ENCODE results near the gene SLC9A1. TPM values are rescaled to one million over a fixed set of nuclear protein-coding genes. Genes with fewer than 3 reads are reported as not detected.

The SLC9A1 gene
- total and polyA plus RNA-seq, 10 of the 15 experiments (the other 5 are each of a cell fraction or from before 2014, with no cell fraction given): 0.87 to 21.4 (median 4.3) TPM

DNA sequence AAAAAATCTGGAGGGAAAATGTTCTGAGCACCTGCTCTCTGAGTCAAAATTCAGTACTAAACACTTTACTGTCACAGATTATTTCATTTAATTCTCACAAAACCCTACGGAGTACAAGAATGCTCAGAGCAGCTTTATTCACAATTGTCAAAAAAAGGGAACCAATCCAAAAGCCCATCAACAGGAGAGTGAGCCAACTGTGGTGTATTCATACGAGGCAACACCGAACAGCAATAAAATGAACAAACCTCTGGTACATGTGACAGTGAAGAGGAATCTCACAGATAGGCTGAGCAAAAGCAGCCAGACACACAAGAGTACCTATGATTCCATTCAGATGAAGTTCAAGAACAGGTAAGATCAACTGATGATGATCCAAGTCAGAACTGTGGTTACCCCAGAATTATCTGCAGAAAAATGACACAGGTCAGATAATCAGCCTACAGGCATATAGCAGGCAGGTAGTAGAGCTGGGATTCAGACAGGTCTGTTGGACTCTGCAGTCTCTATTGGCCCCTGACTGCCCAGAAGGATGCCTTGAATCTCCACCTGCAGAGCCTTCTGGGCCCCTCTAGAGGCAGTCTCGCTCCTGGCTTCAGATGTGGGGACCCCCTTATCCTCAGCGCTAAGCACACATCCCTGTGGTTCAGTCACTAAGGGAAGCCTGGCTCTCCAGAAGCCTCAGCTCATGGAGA, 19.2 kb downstream of the SLC9A1 start:
- ChIA-PET POLR2A (interaction anchor here (0.8 to 5.4 kb wide), 5 partner anchors 12 to 21 kb away, joined by 3 to 33 read pairs (median 4); partner anchors contain the start of gene SLC9A1), CTCF (interaction anchor here (0.9 to 4.0 kb wide), 6 partner anchors 13 to 148 kb away, joined by 3 to 18 read pairs (median 6); partner anchors contain the start of gene SLC9A1), SMC1A (ENCODE audit: uncharacterized antibody, unreplicated experiment) (interaction anchor here (0.5 to 2.6 kb wide), 10 partner anchors 10 to 1581 kb away, joined by 3 to 9 read pairs (median 4); no protein-coding TSS in a partner anchor), RAD21 (ENCODE audit: unreplicated experiment) (interaction anchor here (0.6 to 6.5 kb wide), 6 partner anchors 18 to 955 kb away, joined by 4 to 35 read pairs (median 6); partner anchors contain the start of gene SLC9A1)
- H3K27me3 ChIP-seq (replicated peaks in 1 of 2; ENCODE audit: control insufficient read depth in 2 of 2, insufficient read depth in 2 of 2, low read length in 1 of 2): no peaks in the 10 kb centered on the region
- in situ Hi-C loops (cut with MboI): no loop called here
- no peaks in the 10 kb centered on the region for H3K9me3 ChIP-seq (replicated peaks; ENCODE audit: control insufficient read depth, insufficient read depth, low read length)
- 0 out of 2 replicates have a peak, but pooled peaks have one; percentile 27 for TF ChIP-seq RAD21 (IDR thresholded peaks at IDR 0.05; ENCODE audit: insufficient read depth, low read depth, low read length)
- TF ChIP-seq DPF2 (IDR thresholded peaks at IDR 0.05): 0 out of 2 replicates have a peak, but pooled peaks have one; percentile 33
- no peak for TF ChIP-seq RB1 (IDR thresholded peaks at IDR 0.05; ENCODE audit: borderline replicate concordance)
- TF ChIP-seq, protein P1, sequence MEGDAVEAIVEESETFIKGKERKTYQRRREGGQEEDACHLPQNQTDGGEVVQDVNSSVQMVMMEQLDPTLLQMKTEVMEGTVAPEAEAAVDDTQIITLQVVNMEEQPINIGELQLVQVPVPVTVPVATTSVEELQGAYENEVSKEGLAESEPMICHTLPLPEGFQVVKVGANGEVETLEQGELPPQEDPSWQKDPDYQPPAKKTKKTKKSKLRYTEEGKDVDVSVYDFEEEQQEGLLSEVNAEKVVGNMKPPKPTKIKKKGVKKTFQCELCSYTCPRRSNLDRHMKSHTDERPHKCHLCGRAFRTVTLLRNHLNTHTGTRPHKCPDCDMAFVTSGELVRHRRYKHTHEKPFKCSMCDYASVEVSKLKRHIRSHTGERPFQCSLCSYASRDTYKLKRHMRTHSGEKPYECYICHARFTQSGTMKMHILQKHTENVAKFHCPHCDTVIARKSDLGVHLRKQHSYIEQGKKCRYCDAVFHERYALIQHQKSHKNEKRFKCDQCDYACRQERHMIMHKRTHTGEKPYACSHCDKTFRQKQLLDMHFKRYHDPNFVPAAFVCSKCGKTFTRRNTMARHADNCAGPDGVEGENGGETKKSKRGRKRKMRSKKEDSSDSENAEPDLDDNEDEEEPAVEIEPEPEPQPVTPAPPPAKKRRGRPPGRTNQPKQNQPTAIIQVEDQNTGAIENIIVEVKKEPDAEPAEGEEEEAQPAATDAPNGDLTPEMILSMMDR (IDR thresholded peaks at IDR 0.05 in 2 of 3, conservative IDR thresholded peaks at IDR 0.05 in 1 of 3; ENCODE audit: control insufficient read depth in 2 of 3, extremely low read depth in 1 of 3, insufficient read depth in 1 of 3, low read depth in 3 of 3, low read length in 3 of 3): peak in 2 of 3 experiments; percentile 10 to 37; a peak in 2 of 6 replicates
- TF ChIP-seq RBBP5 (conservative IDR thresholded peaks at IDR 0.05): no peak
- TF ChIP-seq, protein P2, sequence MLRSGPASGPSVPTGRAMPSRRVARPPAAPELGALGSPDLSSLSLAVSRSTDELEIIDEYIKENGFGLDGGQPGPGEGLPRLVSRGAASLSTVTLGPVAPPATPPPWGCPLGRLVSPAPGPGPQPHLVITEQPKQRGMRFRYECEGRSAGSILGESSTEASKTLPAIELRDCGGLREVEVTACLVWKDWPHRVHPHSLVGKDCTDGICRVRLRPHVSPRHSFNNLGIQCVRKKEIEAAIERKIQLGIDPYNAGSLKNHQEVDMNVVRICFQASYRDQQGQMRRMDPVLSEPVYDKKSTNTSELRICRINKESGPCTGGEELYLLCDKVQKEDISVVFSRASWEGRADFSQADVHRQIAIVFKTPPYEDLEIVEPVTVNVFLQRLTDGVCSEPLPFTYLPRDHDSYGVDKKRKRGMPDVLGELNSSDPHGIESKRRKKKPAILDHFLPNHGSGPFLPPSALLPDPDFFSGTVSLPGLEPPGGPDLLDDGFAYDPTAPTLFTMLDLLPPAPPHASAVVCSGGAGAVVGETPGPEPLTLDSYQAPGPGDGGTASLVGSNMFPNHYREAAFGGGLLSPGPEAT (IDR thresholded peaks at IDR 0.05; ENCODE audit: low read depth): no peak
- TF ChIP-seq, protein P3, sequence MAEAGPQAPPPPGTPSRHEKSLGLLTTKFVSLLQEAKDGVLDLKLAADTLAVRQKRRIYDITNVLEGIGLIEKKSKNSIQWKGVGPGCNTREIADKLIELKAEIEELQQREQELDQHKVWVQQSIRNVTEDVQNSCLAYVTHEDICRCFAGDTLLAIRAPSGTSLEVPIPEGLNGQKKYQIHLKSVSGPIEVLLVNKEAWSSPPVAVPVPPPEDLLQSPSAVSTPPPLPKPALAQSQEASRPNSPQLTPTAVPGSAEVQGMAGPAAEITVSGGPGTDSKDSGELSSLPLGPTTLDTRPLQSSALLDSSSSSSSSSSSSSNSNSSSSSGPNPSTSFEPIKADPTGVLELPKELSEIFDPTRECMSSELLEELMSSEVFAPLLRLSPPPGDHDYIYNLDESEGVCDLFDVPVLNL (IDR thresholded peaks at IDR 0.05; ENCODE audit: low read depth, low read length): no peak
- no peaks in the 10 kb centered on the region for H4K20me1 ChIP-seq (ENCODE audit: control insufficient read depth, insufficient read depth)
- WGBS (ENCODE audit: insufficient coverage, insufficient replicate concordance, low lambda C conversion rate, missing lambda C conversion rate): 69% methylated on average over 5 of the region's 5 CpGs
- H3K36me3 ChIP-seq (ENCODE audit: control insufficient read depth in 2 of 2, insufficient read depth in 2 of 2, low read length in 1 of 2): no peaks in the 10 kb centered on the region; a peak in 2 of 4 replicates
- H3K9ac ChIP-seq (ENCODE audit: control insufficient read depth, insufficient read depth, low read length): no peak overlapping the region
- peaks cover 9% of the 10 kb centered on the region for H3K79me2 ChIP-seq (ENCODE audit: control insufficient read depth, insufficient read depth, low read length)
- no peak overlapping the region for H3K4me3 ChIP-seq
- peak overlapping the region; percentile 83 for H3K27ac ChIP-seq (ENCODE audit: control insufficient read depth, insufficient read depth)
- H3K4me2 ChIP-seq (ENCODE audit: control insufficient read depth, insufficient read depth): peak overlapping the region; percentile 9; the same call in 1 of the 2 replicates
- no peak for DNase-seq (ENCODE audit: low read depth, low spot score)
- peak; percentile 19 for ATAC-seq
- peaks cover 51% of the 10 kb centered on the region for H3K4me1 ChIP-seq (ENCODE audit: control insufficient read depth, insufficient read depth, low read length)
- H2AFZ ChIP-seq (ENCODE audit: control insufficient read depth, low read depth, low read length): no peak overlapping the region
- intact Hi-C loops (cut with micrococcal nuclease; ENCODE audit: unreplicated experiment): loop anchor here (2.0 kb wide), 1 partner anchor 19 kb away; the partner anchor contains the start of gene SLC9A1
- peak; percentile 44 for FAIRE-seq
- BruUV-seq (replicated peaks): no TSS peak

Data from GM12878 (cell line).